HG02981 (cell line): ENCODE results near the gene TRIM61.

Experiments used
- ATAC-seq: cut with Tn5 transposase; IDR thresholded peaks from one replicate; pipeline ENCODE4 v1.9.1; 2021; ENCODE audit warnings: mild to moderate bottlenecking, moderate library complexity; ENCODE audit not compliant: unreplicated experiment

TRIM61 gene

GRCh38 chr4:164918956-164919355 is 58.5 kb downstream of the TRIM61 start:
- ATAC-seq = no peak
